Measurements from ENCODE around the gene PRKG1. TPM values are rescaled to one million over a fixed set of nuclear protein-coding genes. Genes with fewer than 3 reads are reported as not detected.
"Not testable (repeated sequence)": the region's sequence is repeated elsewhere in the genome, so short reads cannot be mapped to it uniquely, and the experiment has no call there.

The PRKG1 gene
- total RNA-seq, 1 donor from 2014 or later = 28.1 TPM

- no peak for ATAC-seq
- intact Hi-C loops (cut with DNase I) = no loop called here
- DNase-seq (ENCODE audit: missing footprints) = no peak
These were observed 199.3 kb downstream of the PRKG1 start for GRCh38 chr10:51273574-51273973.

- ATAC-seq; DNase-seq (ENCODE audit: missing footprints); intact Hi-C loops (cut with DNase I): not testable (repeated sequence)
These were observed 201.8 kb downstream of the PRKG1 start for GRCh38 chr10:51276097-51276496.

GRCh38 chr10:51281387-51281786 lies 207.1 kb downstream of the PRKG1 start:
- intact Hi-C loops (cut with DNase I); DNase-seq (ENCODE audit: missing footprints); ATAC-seq: not testable (repeated sequence)

GRCh38 chr10:51285601-51286000 lies 211.3 kb downstream of the PRKG1 start:
- ATAC-seq = no peak

GRCh38 chr10:51288511-51288910 lies 214.2 kb downstream of the PRKG1 start:
- no peak for ATAC-seq
- no peak for DNase-seq (ENCODE audit: missing footprints)
- intact Hi-C loops (cut with DNase I) = no loop called here

More at GRCh38 chr10:51285601-51286000, 211.3 kb downstream of the PRKG1 start:
- intact Hi-C loops (cut with DNase I) = no loop called here
- DNase-seq (ENCODE audit: missing footprints) = no peak

- intact Hi-C loops (cut with DNase I) = no loop called here
These were observed 215.2 kb downstream of the PRKG1 start for GRCh38 chr10:51289519-51289918.

GRCh38 chr10:51291961-51292360 lies 217.7 kb downstream of the PRKG1 start:
- ATAC-seq = no peak
- intact Hi-C loops (cut with DNase I) = no loop called here
- DNase-seq (ENCODE audit: missing footprints) = no peak

More at GRCh38 chr10:51289519-51289918, 215.2 kb downstream of the PRKG1 start:
- ATAC-seq (no peak), DNase-seq (ENCODE audit: missing footprints) (no peak)

- DNase-seq (ENCODE audit: missing footprints) (no peak), ATAC-seq (no peak)
- intact Hi-C loops (cut with DNase I) = no loop called here
These were observed 223.2 kb downstream of the PRKG1 start for GRCh38 chr10:51297438-51297837.

- ATAC-seq (peak; percentile 78), DNase-seq (ENCODE audit: missing footprints) (no peak)
- intact Hi-C loops (cut with DNase I) = no loop called here
These were observed 226.5 kb downstream of the PRKG1 start for GRCh38 chr10:51300617-51301304.

GRCh38 chr10:51301644-51302043 lies 227.4 kb downstream of the PRKG1 start:
- ATAC-seq (peak; percentile 30), DNase-seq (ENCODE audit: missing footprints) (no peak)
- intact Hi-C loops (cut with DNase I) = no loop called here

- DNase-seq (ENCODE audit: missing footprints) = no peak
- intact Hi-C loops (cut with DNase I) = no loop called here
- peak; percentile 53 for ATAC-seq
These were observed 228.0 kb downstream of the PRKG1 start for GRCh38 chr10:51302316-51302715.

- DNase-seq (ENCODE audit: missing footprints) (no peak), ATAC-seq (no peak)
- intact Hi-C loops (cut with DNase I) = no loop called here
These were observed 233.8 kb downstream of the PRKG1 start for GRCh38 chr10:51308116-51308515.

GRCh38 chr10:51311228-51311627 lies 236.9 kb downstream of the PRKG1 start:
- intact Hi-C loops (cut with DNase I) = no loop called here
- no peak for DNase-seq (ENCODE audit: missing footprints)
- no peak for ATAC-seq

GRCh38 chr10:51312817-51313216 lies 238.5 kb downstream of the PRKG1 start:
- DNase-seq (ENCODE audit: missing footprints) (no peak), ATAC-seq (no peak)
- intact Hi-C loops (cut with DNase I) = no loop called here

- DNase-seq (ENCODE audit: missing footprints) (no peak), ATAC-seq (no peak)
- intact Hi-C loops (cut with DNase I) = no loop called here
These were observed 239.0 kb downstream of the PRKG1 start for GRCh38 chr10:51313251-51313650.

GRCh38 chr10:51313773-51314478 lies 239.6 kb downstream of the PRKG1 start:
- no peak for DNase-seq (ENCODE audit: missing footprints)
- no peak for ATAC-seq
- intact Hi-C loops (cut with DNase I) = no loop called here

GRCh38 chr10:51314481-51314880 lies 240.2 kb downstream of the PRKG1 start:
- intact Hi-C loops (cut with DNase I) = no loop called here
- DNase-seq (ENCODE audit: missing footprints) (no peak), ATAC-seq (no peak)

- intact Hi-C loops (cut with DNase I) = loop anchor here (5.0 kb wide), 1 partner anchor 44 kb away; no protein-coding TSS in a partner anchor
- DNase-seq (ENCODE audit: missing footprints) (no peak), ATAC-seq (no peak)
These were observed 244.3 kb downstream of the PRKG1 start for GRCh38 chr10:51318399-51319172.

GRCh38 chr10:51319173-51319435 lies 244.8 kb downstream of the PRKG1 start:
- intact Hi-C loops (cut with DNase I) = loop anchor here (5.0 kb wide), 1 partner anchor 43 kb away; no protein-coding TSS in a partner anchor
- ATAC-seq = peak; percentile 40

GRCh38 chr10:51321300-51321699 lies 247.0 kb downstream of the PRKG1 start:
- no peak for ATAC-seq
- intact Hi-C loops (cut with DNase I) = no loop called here
- no peak for DNase-seq (ENCODE audit: missing footprints)

More at GRCh38 chr10:51319173-51319435, 244.8 kb downstream of the PRKG1 start:
- DNase-seq (ENCODE audit: missing footprints) = no peak
